CD1c-positive myeloid dendritic cell (primary cell): ENCODE measurements around the gene ARSK.
"Not testable (repeated sequence)": the region's sequence is repeated elsewhere in the genome, so short reads cannot be mapped to it uniquely, and the experiment has no call there.

Experiments used
- DNase-seq: peaks from one replicate; pipeline ENCODE4 v3.0.0-alpha.2; 2016; ENCODE audit errors: extremely low spot score

The ARSK gene

GRCh38 chr5:95620870-95621838 lies 66.3 kb downstream of the ARSK start:
- peak; percentile 30 for DNase-seq

DNA sequence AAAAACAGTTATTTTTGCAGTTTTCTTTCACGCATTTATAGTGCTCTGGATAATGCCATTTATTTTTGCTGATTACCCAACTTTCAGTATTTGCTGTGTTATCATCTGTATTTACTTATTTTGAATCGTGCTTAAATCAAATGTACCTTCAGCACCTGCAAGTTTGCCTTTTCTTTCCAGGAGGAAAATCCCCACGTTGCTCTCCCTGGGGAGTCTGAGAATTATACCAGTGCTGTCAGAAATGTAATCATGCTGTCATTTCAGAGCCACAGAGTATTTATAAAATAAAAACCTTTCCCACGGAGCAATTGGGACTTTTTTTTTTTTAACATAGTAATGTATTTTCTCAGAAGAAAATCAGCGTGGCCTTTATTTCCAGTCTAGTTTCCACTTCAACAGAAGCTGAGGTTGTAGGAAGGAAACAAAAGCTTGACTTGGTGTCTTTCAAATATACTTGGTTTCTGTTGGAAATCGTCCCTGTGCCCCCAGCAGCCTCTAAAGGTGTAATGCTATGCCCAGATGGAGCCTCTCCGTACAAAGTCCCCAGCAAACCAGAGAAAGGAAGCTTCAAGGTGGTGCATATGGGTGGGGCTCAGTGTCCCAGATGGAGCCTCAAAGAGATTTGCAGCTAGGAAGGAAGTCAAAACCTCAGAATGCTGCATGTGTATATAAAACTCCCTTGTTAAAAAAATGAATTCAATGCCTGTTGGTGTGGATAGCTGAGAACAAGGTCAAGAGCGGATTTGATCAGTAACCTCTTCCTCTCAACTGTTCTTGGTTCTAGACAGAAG lies 67.1 kb downstream of the ARSK start:
- DNase-seq, result no peak

- DNase-seq, result no peak
These were observed 68.8 kb downstream of the ARSK start for GRCh38 chr5:95623706-95624105.

- no peak for DNase-seq
These were observed 69.5 kb downstream of the ARSK start for GRCh38 chr5:95624368-95624767.

DNA sequence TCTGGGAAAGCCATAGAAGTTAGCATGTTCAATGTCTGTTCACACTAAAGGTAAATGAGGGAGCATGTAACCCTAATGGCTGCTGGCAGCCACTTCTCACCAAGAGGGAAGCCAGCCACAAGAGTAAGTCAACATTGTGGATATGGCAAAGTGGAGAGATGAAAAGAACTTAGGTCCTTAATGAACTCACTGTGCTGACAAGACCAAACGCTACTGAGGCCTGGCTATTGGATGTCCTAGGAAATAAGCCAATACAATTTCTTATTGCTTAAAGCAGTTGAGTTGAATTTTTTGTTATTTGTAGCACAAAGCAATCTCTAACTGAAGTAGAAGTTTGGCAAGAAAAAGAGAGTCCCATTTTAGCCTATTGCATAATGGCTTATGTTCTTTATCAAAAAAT lies 71.8 kb downstream of the ARSK start:
- DNase-seq, result no peak

GRCh38 chr5:95627971-95628810 lies 73.3 kb downstream of the ARSK start:
- no peak for DNase-seq

DNA sequence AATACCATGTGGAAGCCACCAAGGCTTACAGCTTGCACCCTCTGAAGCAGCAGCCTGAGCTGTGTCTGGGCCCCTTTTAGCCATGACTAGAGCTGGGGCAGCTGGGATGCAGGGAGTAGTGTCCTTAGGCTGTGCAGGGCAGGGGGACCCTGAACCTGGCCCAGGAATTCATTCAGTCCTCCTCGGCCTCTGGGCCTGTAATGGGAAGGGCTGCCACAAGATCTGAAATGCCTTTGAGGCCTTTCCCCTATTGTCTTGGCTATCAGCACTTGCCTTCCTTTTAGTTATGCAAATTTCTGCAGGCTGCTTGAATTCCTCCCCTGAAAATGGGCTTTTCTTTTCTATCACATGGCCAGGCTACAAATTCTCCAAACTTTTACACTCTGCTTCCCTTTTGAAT lies 74.0 kb downstream of the ARSK start:
- DNase-seq, result no peak

- DNase-seq, result no peak
These were observed 75.6 kb downstream of the ARSK start for GRCh38 chr5:95630394-95630917.

DNA sequence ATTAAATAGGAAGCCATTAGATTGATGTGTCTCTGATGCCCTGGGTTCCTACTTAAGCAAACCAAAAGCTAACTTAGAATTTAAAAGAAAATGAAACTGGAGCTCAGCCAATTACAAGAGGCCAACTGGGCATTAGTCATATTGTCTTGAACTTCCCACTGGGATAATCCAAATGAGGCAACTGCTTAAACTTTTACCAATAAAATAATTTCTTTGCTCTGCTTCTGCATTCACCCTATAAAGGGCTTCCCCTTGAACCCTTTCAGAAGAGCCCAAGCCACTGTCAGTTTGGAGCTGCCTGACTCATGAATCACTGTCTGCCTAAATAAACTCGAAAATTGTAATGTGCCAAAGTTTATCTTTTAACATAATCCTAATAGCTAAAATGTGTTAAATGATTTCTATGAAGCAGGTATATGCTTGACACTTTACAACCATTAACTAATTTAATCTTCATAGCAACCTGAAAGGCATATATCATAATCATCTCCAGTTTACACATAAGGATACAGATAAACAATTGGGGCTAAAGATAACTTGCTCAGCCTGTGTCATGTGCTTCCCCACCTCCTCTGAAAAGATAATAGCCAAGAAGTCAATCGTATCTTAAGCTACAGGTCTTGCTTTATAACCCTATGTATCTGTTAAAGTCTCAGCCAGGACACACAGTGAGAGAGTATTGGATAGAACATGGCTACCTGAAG lies 76.5 kb downstream of the ARSK start:
- DNase-seq, result peak; percentile 28

DNA sequence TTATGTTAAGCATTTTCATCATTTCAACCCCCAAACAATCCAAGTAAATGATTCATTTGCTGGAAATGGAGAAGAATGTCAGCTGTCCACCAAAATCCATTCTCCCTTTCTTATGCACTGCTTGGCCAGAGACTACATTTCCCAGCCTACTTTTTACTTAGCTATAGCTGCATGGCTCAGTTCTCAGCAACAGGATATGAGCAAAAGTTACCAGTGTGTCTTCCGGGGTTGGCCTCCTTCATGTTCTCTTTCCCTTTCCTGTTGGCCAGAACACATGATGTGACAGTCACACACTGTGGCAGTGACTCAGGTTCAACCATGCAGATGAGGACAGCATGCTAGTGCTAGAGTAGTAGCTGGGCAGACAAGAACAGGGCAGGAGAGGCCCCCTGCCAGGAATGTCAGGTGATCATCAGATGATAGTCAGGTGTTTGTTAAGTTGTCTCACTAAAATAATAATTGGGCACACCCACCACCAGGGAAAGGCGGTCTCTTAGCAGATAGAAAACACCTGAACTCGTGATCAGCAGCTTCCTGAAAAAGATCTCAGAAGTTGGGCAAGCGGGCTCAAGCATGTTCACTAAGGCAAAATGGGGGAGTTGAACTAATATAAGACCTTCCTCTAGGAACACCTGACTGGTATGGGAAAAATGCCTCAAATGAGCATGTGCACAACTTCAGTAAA lies 77.2 kb downstream of the ARSK start:
- DNase-seq, result peak; percentile 60

GRCh38 chr5:95632942-95633341 lies 78.0 kb downstream of the ARSK start:
- not testable (repeated sequence) for DNase-seq

GRCh38 chr5:95633671-95634070 lies 78.8 kb downstream of the ARSK start:
- DNase-seq, result no peak

DNA sequence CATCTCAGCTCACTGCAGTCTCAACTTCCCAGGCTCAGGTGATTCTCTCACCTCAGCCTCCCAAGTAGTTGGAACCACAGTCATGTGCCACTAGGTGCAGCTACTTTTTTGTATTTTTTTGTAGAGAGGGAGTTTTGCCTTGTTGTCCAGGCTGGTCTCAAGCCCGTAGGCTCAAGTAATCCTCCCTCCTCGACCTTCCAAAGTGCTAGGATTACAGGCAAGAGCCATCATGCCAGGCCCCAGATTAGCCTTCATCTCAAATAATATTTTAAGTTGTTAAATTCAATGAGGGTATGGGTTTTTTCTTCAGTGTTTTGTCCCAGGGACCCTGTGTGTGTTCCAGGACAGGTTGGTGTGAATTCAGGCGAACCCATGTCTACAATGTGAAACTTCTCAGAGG lies 79.2 kb downstream of the ARSK start:
- no peak for DNase-seq

- DNase-seq, result no peak
These were observed 83.7 kb downstream of the ARSK start for GRCh38 chr5:95638632-95639031.

DNA sequence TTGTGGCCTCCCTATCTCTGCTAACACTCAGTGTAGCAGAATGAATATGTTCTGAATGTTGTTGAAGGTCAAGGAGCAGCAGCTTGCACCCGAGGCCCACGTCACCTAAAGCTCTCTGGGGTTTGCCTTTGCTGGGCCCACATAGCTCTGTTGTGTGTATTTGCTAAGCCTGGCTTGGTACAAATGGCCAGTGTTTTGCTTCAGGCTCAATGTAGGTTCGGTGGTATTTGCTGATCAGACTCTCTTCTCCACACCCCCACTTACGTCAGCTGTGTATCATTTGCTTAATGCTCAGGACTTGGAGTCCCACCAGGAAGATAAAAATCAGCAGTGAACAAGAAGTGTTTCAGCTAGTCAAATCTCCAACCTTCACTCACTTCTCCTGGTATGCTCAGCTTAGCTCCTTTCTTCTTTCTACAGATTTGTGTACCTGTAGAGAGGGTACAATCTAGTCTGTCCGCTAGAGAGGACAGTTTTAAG lies 86.9 kb downstream of the ARSK start:
- no peak for DNase-seq

DNA sequence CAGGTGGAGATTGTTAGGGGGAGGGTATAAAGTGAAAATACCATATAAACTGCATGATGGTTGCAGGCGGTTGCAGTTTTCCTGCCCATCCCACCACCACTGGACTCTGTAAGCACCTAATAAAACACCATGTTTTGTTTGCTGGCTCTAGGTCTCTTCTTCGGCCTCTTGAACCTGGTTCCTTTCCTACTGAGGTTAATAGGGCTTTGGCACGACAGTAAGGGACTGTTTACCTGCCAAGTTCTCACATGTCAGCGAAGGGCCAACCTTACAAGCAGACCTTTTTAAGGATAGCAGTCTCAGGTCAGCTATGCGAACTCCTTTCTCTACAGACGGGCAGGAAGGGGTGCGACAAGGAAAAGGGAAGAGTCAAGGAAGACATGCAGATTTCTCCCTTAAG lies 88.3 kb downstream of the ARSK start:
- DNase-seq, result no peak

DNA sequence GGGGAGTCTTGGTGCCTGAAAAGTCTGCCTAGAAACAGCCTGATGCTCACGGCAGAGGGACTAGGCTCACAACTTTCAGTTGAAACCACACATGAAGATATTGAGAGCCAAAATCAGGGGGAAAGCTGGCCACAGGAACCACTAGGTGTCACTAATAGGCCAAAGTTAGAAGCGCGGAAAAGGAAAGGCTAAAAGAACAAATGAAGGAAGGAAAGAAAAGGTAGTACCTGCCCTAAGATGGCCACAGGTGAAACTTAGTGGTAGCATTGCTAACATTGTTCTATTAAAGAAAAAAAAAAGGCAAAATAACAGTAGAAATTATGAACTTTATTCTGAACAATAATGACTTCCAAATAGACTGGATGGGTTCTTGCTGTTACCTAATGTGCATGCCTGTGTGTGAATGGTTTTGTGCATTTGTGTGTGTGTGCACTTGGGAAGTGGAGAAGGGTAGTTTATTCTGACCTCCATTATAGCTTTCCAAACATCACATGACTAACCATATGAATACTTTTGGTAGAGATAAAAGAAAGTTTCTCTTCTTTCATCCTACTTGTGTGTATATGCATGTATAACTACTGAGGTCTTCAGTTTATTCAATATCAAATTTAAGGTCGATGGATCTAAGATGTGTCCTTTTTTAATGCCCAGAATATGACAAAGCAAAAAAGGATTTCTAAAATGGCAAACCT lies 89.6 kb downstream of the ARSK start:
- peak; percentile 47 for DNase-seq

DNA sequence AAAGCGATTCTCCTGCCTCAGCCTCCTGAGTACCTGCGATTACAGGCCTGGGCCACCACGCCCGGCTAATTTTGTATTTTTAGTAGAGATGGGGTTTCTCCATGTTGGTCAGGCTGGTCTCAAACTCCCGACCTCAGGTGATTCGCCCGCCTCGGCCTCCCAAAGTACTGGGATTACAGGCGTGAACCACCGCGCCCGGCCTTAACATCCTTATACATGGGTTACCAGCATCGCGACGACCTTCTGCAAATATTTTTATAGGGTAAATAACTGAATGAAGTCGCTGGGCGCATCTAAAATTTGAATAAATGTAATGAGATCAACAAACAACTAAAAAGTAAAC lies 91.3 kb downstream of the ARSK start:
- DNase-seq, result not testable (repeated sequence)

- peak; percentile 98 for DNase-seq
These were observed 91.9 kb downstream of the ARSK start, which contains the start of gene RFESD for GRCh38 chr5:95646569-95647431. Gene RFESD (plus strand): TSS chr5:95646777. CDS start chr5:95652272, 5,495 bp downstream.
